ENCODE results near the gene ERG. TPM values are rescaled to one million over a fixed set of nuclear protein-coding genes. Genes with fewer than 3 reads are reported as not detected.

Gene ERG
- total and polyA plus RNA-seq, 2 of the 13 experiments (the other 11 are each of a cell fraction or from before 2014, with no cell fraction given) = not detected

- TF ChIP-seq BRD4 (CRISPR knock-in tag; IDR thresholded peaks at IDR 0.05) = no peak
- TF ChIP-seq, protein P1, sequence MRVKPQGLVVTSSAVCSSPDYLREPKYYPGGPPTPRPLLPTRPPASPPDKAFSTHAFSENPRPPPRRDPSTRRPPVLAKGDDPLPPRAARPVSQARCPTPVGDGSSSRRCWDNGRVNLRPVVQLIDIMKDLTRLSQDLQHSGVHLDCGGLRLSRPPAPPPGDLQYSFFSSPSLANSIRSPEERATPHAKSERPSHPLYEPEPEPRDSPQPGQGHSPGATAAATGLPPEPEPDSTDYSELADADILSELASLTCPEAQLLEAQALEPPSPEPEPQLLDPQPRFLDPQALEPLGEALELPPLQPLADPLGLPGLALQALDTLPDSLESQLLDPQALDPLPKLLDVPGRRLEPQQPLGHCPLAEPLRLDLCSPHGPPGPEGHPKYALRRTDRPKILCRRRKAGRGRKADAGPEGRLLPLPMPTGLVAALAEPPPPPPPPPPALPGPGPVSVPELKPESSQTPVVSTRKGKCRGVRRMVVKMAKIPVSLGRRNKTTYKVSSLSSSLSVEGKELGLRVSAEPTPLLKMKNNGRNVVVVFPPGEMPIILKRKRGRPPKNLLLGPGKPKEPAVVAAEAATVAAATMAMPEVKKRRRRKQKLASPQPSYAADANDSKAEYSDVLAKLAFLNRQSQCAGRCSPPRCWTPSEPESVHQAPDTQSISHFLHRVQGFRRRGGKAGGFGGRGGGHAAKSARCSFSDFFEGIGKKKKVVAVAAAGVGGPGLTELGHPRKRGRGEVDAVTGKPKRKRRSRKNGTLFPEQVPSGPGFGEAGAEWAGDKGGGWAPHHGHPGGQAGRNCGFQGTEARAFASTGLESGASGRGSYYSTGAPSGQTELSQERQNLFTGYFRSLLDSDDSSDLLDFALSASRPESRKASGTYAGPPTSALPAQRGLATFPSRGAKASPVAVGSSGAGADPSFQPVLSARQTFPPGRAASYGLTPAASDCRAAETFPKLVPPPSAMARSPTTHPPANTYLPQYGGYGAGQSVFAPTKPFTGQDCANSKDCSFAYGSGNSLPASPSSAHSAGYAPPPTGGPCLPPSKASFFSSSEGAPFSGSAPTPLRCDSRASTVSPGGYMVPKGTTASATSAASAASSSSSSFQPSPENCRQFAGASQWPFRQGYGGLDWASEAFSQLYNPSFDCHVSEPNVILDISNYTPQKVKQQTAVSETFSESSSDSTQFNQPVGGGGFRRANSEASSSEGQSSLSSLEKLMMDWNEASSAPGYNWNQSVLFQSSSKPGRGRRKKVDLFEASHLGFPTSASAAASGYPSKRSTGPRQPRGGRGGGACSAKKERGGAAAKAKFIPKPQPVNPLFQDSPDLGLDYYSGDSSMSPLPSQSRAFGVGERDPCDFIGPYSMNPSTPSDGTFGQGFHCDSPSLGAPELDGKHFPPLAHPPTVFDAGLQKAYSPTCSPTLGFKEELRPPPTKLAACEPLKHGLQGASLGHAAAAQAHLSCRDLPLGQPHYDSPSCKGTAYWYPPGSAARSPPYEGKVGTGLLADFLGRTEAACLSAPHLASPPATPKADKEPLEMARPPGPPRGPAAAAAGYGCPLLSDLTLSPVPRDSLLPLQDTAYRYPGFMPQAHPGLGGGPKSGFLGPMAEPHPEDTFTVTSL (CRISPR knock-in tag; IDR thresholded peaks at IDR 0.05; ENCODE audit: borderline replicate concordance) = peak; percentile 80; the same call in 1 of the 2 replicates
- TF ChIP-seq HINFP (CRISPR knock-in tag; IDR thresholded peaks at IDR 0.05; ENCODE audit: low read depth) = no peak
- no peak for TF ChIP-seq ZNF354B (CRISPR knock-in tag; IDR thresholded peaks at IDR 0.05)
- TF ChIP-seq TEAD2 (CRISPR knock-in tag; IDR thresholded peaks at IDR 0.05) = no peak
- no peak for TF ChIP-seq ZNF317 (CRISPR knock-in tag; IDR thresholded peaks at IDR 0.05)
- TF ChIP-seq, protein P2, sequence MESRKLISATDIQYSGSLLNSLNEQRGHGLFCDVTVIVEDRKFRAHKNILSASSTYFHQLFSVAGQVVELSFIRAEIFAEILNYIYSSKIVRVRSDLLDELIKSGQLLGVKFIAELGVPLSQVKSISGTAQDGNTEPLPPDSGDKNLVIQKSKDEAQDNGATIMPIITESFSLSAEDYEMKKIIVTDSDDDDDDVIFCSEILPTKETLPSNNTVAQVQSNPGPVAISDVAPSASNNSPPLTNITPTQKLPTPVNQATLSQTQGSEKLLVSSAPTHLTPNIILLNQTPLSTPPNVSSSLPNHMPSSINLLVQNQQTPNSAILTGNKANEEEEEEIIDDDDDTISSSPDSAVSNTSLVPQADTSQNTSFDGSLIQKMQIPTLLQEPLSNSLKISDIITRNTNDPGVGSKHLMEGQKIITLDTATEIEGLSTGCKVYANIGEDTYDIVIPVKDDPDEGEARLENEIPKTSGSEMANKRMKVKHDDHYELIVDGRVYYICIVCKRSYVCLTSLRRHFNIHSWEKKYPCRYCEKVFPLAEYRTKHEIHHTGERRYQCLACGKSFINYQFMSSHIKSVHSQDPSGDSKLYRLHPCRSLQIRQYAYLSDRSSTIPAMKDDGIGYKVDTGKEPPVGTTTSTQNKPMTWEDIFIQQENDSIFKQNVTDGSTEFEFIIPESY (CRISPR knock-in tag; IDR thresholded peaks at IDR 0.05) = no peak
- TF ChIP-seq, protein P3, sequence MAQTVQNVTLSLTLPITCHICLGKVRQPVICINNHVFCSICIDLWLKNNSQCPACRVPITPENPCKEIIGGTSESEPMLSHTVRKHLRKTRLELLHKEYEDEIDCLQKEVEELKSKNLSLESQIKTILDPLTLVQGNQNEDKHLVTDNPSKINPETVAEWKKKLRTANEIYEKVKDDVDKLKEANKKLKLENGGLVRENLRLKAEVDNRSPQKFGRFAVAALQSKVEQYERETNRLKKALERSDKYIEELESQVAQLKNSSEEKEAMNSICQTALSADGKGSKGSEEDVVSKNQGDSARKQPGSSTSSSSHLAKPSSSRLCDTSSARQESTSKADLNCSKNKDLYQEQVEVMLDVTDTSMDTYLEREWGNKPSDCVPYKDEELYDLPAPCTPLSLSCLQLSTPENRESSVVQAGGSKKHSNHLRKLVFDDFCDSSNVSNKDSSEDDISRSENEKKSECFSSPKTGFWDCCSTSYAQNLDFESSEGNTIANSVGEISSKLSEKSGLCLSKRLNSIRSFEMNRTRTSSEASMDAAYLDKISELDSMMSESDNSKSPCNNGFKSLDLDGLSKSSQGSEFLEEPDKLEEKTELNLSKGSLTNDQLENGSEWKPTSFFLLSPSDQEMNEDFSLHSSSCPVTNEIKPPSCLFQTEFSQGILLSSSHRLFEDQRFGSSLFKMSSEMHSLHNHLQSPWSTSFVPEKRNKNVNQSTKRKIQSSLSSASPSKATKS (CRISPR knock-in tag; IDR thresholded peaks at IDR 0.05) = no peak
- no peak for TF ChIP-seq ESRRA (CRISPR knock-in tag; IDR thresholded peaks at IDR 0.05; ENCODE audit: low read depth)
- TF ChIP-seq MYC (CRISPR knock-in tag; IDR thresholded peaks at IDR 0.05; ENCODE audit: borderline replicate concordance) = no peak
- no peak for TF ChIP-seq ZNF747 (CRISPR knock-in tag; IDR thresholded peaks at IDR 0.05; ENCODE audit: borderline replicate concordance)
- TF ChIP-seq CREB3 (CRISPR knock-in tag; IDR thresholded peaks at IDR 0.05) = no peak
These were observed 26.2 kb upstream of the ERG start (continued) for GRCh38 chr21:38524168-38525153.

All from HepG2 (cell line).